GM23248 (cell line): ENCODE results near the gene CDH4. TPM values are rescaled to one million over a fixed set of nuclear protein-coding genes. Genes with fewer than 3 reads are reported as not detected.

ENCODE experiments used
- DNase-seq: peaks from one replicate; pipeline ENCODE4 v3.0.0-alpha.2; 2015
- H2AFZ ChIP-seq: fragments of 200-600 bp; sonication (generic); 2 replicates; pipeline ENCODE4 v1.6.1; 2016; ENCODE audit warnings: antibody characterized with exemption
- H3F3A ChIP-seq: fragments of 200-600 bp; sonication (generic); 2 replicates; pipeline ENCODE4 v1.6.1; 2016; ENCODE audit warnings: mild to moderate bottlenecking, antibody characterized with exemption, mixed run types; ENCODE audit not compliant: insufficient read depth
- H3K27ac ChIP-seq: fragments of 200-600 bp; sonication (generic); 2 replicates; pipeline ENCODE4 v1.5.1; 2016; ENCODE audit warnings: mild to moderate bottlenecking
- H3K27me3 ChIP-seq: fragments of 200-600 bp; sonication (generic); replicated peaks from 2 replicates; pipeline ENCODE4 v1.6.1; 2016; ENCODE audit warnings: mild to moderate bottlenecking; ENCODE audit not compliant: insufficient read depth
- H3K36me3 ChIP-seq: fragments of 200-600 bp; sonication (generic); 2 replicates; pipeline ENCODE4 v1.6.1; 2016; ENCODE audit warnings: low read depth, mild to moderate bottlenecking
- H3K4me1 ChIP-seq: fragments of 200-600 bp; sonication (generic); 2 replicates; pipeline ENCODE4 v1.6.1; 2016; ENCODE audit warnings: mild to moderate bottlenecking; ENCODE audit not compliant: insufficient read depth
- H3K4me2 ChIP-seq: fragments of 200-600 bp; sonication (generic); one replicate; pipeline ENCODE4 v1.6.1; 2016; ENCODE audit warnings: mild to moderate bottlenecking; ENCODE audit not compliant: unreplicated experiment
- H3K4me3 ChIP-seq: fragments of 200-600 bp; sonication (generic); 2 replicates; pipeline ENCODE4 v1.5.1; 2016; ENCODE audit warnings: mild to moderate bottlenecking
- H3K79me2 ChIP-seq: fragments of 200-600 bp; sonication (generic); 2 replicates; pipeline ENCODE4 v1.6.1; 2016; ENCODE audit warnings: mild to moderate bottlenecking; ENCODE audit not compliant: insufficient read depth
- H3K9ac ChIP-seq: fragments of 200-600 bp; sonication (generic); 2 replicates; pipeline ENCODE4 v1.6.1; 2016; ENCODE audit warnings: mild to moderate bottlenecking
- H3K9me2 ChIP-seq: fragments of 200-600 bp; sonication (generic); 2 replicates; pipeline ENCODE4 v1.6.1; 2016; ENCODE audit warnings: mixed run types, mild to moderate bottlenecking, moderate library complexity; ENCODE audit not compliant: insufficient read depth
- H3K9me3 ChIP-seq: fragments of 200-600 bp; sonication (generic); one replicate; pipeline ENCODE4 v1.6.1; 2017; ENCODE audit warnings: low read depth
- H4K20me1 ChIP-seq: fragments of 200-600 bp; sonication (generic); 2 replicates; pipeline ENCODE4 v1.6.0; 2016; ENCODE audit not compliant: insufficient read depth
- EZH2 ChIP-seq: fragments of 200-600 bp; sonication (generic); IDR thresholded peaks from 2 replicates; pipeline ENCODE4 v1.6.1; 2018; ENCODE audit warnings: antibody characterized with exemption, mild to moderate bottlenecking; ENCODE audit not compliant: insufficient read depth, poor library complexity, severe bottlenecking
- EZH2phosphoT487 ChIP-seq: fragments of 200-600 bp; sonication (generic); IDR thresholded peaks from 2 replicates; pipeline ENCODE4 v1.6.1; 2018; ENCODE audit warnings: antibody characterized with exemption, moderate library complexity, mild to moderate bottlenecking, low read depth; ENCODE audit not compliant: insufficient read depth
- WGBS, 2 experiments: methylation state at CpG; one replicate each; pipeline ENCODE4 v1.1.6; 2015 to 2017; ENCODE audit warnings: low lambda C conversion rate in 2 of 2, low coverage in 1 of 2; ENCODE audit errors: missing lambda C conversion rate in 2 of 2; 5-methylcytosine and 5-hydroxymethylcytosine counted together
- in situ Hi-C: fragments of 300-500 bp; cut with MboI; formaldehyde crosslinking; loops from 2 replicates; pipeline ENCODE4 v1.15.0; 2020
- polyA plus RNA-seq: library from polyadenylated mRNA; unstranded; fragments of >200 nt; fragmentation: Nextera tagmentation; extraction: Ambion mirVana; gene quantifications from 2 replicates; pipeline ENCODE4 v1.2.1, GENCODE V29; 2016
- total RNA-seq: library from RNA; depleted of rRNA; stranded (reverse); fragments of >200 nt; shearing (Covaris generic); gene quantifications from 2 replicates; pipeline ENCODE4 v1.2.3, GENCODE V29; 2014

Gene CDH4
- total and polyA plus RNA-seq, 2 experiments from 2014 or later, result 1.1 to 3.9 TPM

DNA sequence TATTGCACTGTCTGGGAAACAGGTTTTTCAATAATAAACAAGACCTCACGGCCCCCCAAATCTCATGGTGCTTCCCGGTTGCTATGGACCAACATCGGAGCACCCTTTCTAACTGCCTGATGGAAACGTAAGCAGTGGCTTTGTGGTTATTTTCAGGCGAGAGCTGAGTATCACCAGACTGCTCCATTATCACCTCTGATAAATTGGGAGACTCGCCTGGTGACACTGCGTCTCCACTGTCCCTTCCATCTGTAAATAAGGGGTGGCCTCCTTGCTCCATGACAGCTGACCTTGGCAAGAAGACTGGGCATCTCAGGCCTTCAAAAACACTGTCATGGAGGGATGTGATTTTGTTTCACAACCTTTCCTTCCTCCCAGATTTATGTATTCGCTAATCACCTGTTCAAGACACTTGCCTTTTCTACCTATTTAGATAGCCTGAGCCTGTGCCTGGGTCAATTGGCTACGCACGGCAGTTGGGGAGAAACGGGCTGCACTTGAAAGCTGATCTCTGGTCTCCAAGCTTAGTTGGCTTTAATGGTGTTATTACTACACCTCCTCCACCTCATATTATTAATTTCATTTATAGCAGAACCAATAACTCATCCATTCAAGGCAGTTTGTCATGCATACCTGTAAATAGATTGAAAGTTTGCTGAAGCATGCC is 17.7 kb upstream of the CDH4 start:
- 34% methylated on average over 11 of the region's 11 CpGs for WGBS, 2 experiments
- Histone ChIP-seq H3K27ac (no peak overlapping the region), H4K20me1 (no peaks in the 10 kb centered on the region), H3K9me3 (no peaks in the 10 kb centered on the region), H3K79me2 (no peaks in the 10 kb centered on the region), H3K4me1 (no peaks in the 10 kb centered on the region), H3K36me3 (no peaks in the 10 kb centered on the region), H3K27me3 (no peaks in the 10 kb centered on the region; the same call in 1 of the 2 replicates), H3F3A (no peaks in the 10 kb centered on the region), H2AFZ (no peak overlapping the region), H3K4me2 (no peak overlapping the region), H3K9me2 (no peaks in the 10 kb centered on the region), H3K4me3 (no peak overlapping the region), H3K9ac (no peak overlapping the region)
- in situ Hi-C loops, result no loop called here
- TF ChIP-seq EZH2phosphoT487 (no peak), EZH2 (no peak)
- DNase-seq, result no peak

DNA sequence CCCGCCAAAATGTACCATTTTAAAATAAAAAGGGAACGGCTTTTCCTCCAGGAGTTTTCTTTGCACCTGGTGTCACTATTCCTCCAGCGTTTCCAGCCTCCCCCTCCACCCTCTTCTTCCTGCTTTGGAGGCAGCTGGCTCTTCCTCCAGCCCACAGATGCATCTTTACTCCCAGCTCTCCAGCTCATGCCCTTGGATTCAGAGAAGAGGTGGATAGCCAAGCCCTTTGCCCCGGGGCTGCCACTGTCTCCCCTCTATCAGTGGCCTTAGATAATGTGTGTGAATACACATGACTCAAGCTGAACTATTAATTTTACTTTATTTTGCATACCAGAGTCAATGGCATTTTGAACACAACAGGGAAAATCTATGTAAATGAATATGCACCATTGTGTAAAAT is 15.3 kb upstream of the CDH4 start:
- Histone ChIP-seq H3K79me2 (no peaks in the 10 kb centered on the region), H3K4me3 (no peak overlapping the region), H3F3A (no peaks in the 10 kb centered on the region), H3K4me2 (no peak overlapping the region), H3K27ac (no peak overlapping the region), H3K36me3 (no peaks in the 10 kb centered on the region), H4K20me1 (no peaks in the 10 kb centered on the region), H3K9ac (no peak overlapping the region), H3K27me3 (no peaks in the 10 kb centered on the region; the same call in 1 of the 2 replicates), H3K9me2 (no peaks in the 10 kb centered on the region), H3K9me3 (no peaks in the 10 kb centered on the region), H3K4me1 (no peaks in the 10 kb centered on the region), H2AFZ (no peak overlapping the region)
- in situ Hi-C loops, result no loop called here
- TF ChIP-seq EZH2 (no peak), EZH2phosphoT487 (no peak)
- DNase-seq, result no peak
- 18 to 25% methylated on average over 4 of the region's 4 CpGs for WGBS, 2 experiments

DNA sequence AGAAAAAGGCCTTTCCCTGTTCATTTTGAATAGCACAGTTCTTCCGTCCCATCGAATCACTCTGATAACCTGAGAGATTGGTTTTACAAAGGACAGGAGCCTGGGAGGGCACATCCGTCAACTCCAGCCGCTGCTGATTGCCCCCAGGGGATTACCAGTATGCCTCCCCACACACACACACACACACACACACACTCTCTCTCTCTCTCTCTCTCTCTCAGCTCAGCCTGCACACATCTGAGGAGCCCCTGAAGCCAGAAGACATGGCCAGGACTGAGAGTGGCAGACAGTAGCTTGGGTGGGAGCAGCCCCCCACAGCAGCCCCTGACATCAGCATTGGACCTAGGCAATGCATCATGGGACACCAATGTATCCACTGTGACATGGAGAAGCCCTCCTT is 13.2 kb upstream of the CDH4 start:
- no peaks in the 10 kb centered on the region for H3K36me3 ChIP-seq
- no peak overlapping the region for H3K27ac ChIP-seq
- H3K4me1 ChIP-seq, result no peaks in the 10 kb centered on the region
- DNase-seq, result no peak
- WGBS, 2 experiments, result 32 to 44% methylated on average over 4 of the region's 4 CpGs
- H3K9ac ChIP-seq, result no peak overlapping the region
- no peaks in the 10 kb centered on the region for H4K20me1 ChIP-seq
- H3K4me2 ChIP-seq, result no peak overlapping the region
- H3K4me3 ChIP-seq, result no peak overlapping the region
- in situ Hi-C loops, result no loop called here
- no peak overlapping the region for H2AFZ ChIP-seq
- no peaks in the 10 kb centered on the region for H3F3A ChIP-seq
- H3K9me2 ChIP-seq, result no peaks in the 10 kb centered on the region
- TF ChIP-seq EZH2, result no peak
- no peak for TF ChIP-seq EZH2phosphoT487
- no peaks in the 10 kb centered on the region for H3K79me2 ChIP-seq
- H3K27me3 ChIP-seq, result no peaks in the 10 kb centered on the region; the same call in 1 of the 2 replicates
- H3K9me3 ChIP-seq, result no peaks in the 10 kb centered on the region

DNA sequence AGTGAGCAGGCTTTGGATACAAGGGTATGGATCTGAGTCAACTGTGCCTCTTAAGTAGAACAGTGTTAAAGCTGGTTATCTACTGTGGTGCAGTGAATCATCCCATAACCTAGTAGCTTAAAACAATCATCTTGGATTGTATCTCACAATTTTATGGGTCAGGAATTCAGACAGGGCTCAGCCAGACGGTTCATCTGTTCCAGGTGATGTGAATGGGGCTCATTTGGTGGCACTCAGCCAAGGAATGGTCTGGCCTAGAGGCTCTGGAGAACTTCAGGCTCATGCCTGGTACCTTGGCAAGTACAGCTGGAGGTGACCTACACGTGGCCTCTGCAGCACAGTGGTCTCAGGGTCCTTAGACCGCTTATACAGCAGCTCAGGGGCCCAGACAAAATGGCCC is 11.2 kb upstream of the CDH4 start:
- in situ Hi-C loops, result no loop called here
- H3K4me1 ChIP-seq, result no peaks in the 10 kb centered on the region
- no peaks in the 10 kb centered on the region for H3K79me2 ChIP-seq
- no peak overlapping the region for H3K4me2 ChIP-seq
- no peak for DNase-seq
- no peak overlapping the region for H3K27ac ChIP-seq
- H3K27me3 ChIP-seq, result no peaks in the 10 kb centered on the region; the same call in 1 of the 2 replicates
- no peak overlapping the region for H3K9ac ChIP-seq
- no peaks in the 10 kb centered on the region for H3K9me3 ChIP-seq
- no peaks in the 10 kb centered on the region for H4K20me1 ChIP-seq
- H3K4me3 ChIP-seq, result no peak overlapping the region
- H3F3A ChIP-seq, result no peaks in the 10 kb centered on the region
- no peaks in the 10 kb centered on the region for H3K36me3 ChIP-seq
- WGBS, 2 experiments, result 17 to 21% methylated on average over 3 of the region's 3 CpGs
- H3K9me2 ChIP-seq, result no peaks in the 10 kb centered on the region
- no peak overlapping the region for H2AFZ ChIP-seq
- no peak for TF ChIP-seq EZH2phosphoT487
- no peak for TF ChIP-seq EZH2
